ENCODE measurements around the gene SLC30A10. TPM values are rescaled to one million over a fixed set of nuclear protein-coding genes. Genes with fewer than 3 reads are reported as not detected.

The SLC30A10 gene
- total and polyA plus RNA-seq, 10 of the 15 experiments (the other 5 are each of a cell fraction or from before 2014, with no cell fraction given): not detected

DNA sequence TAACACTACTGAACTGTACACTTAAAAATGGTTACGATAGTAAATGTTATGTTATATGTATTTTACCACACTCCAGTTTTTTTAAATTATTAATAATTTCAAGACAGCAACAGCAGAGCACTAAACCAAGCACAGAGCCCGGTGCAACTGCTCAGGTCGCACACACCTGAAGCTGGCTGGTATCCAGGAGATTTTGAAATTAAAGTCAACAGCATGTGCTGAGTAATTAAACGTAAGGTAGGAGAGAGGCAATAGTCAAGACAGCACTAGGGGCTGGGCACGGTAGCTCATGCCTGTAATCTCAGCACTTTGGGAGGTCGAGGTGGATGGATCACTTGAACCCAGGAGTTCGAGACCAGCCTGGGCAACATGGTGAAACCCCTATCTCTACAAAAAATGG is 35.1 kb upstream of the SLC30A10 start:
- Histone ChIP-seq H3K79me2 (ENCODE audit: control insufficient read depth, insufficient read depth, low read length) (no peaks in the 10 kb centered on the region), H3K4me3 (no peak overlapping the region), H3K4me1 (ENCODE audit: control insufficient read depth, insufficient read depth, low read length) (no peaks in the 10 kb centered on the region), H3K9me3 (replicated peaks; ENCODE audit: control insufficient read depth, insufficient read depth, low read length) (no peaks in the 10 kb centered on the region), H3K36me3 (ENCODE audit: control insufficient read depth in 2 of 2, insufficient read depth in 2 of 2, low read length in 1 of 2) (peaks cover 0 to under 1% of the 10 kb centered on the region in 2 experiments; a peak in 1 of 4 replicates), H2AFZ (ENCODE audit: control insufficient read depth, low read depth, low read length) (no peak overlapping the region), H3K9ac (ENCODE audit: control insufficient read depth, insufficient read depth, low read length) (no peak overlapping the region), H3K27ac (ENCODE audit: control insufficient read depth, insufficient read depth) (no peak overlapping the region), H4K20me1 (ENCODE audit: control insufficient read depth, insufficient read depth) (no peaks in the 10 kb centered on the region), H3K27me3 (replicated peaks in 1 of 2; ENCODE audit: control insufficient read depth in 2 of 2, insufficient read depth in 2 of 2, low read length in 1 of 2) (no peaks in the 10 kb centered on the region), H3K4me2 (ENCODE audit: control insufficient read depth, insufficient read depth) (no peak overlapping the region)
- no peak for DNase-seq (ENCODE audit: low read depth, low spot score)
- 46% methylated on average over 7 of the region's 7 CpGs for WGBS (ENCODE audit: insufficient coverage, insufficient replicate concordance, low lambda C conversion rate, missing lambda C conversion rate)
- ChIA-PET SMC1A (ENCODE audit: uncharacterized antibody, unreplicated experiment) (no interaction called here), RAD21 (ENCODE audit: unreplicated experiment) (no interaction called here), POLR2A (no interaction called here), CTCF (no interaction called here)
- no peak for FAIRE-seq
- TF ChIP-seq YBX1 (IDR thresholded peaks at IDR 0.05) (no peak), BHLHE40 (IDR thresholded peaks at IDR 0.05; ENCODE audit: borderline replicate concordance in 1 of 2, low read depth in 2 of 2, low read length in 1 of 2) (no peak), REST (IDR thresholded peaks at IDR 0.05; ENCODE audit: low read depth, low read length) (no peak), E2F4 (IDR thresholded peaks at IDR 0.05; ENCODE audit: low read depth, low read length) (no peak)
- intact Hi-C loops (cut with micrococcal nuclease; ENCODE audit: unreplicated experiment) (no loop called here), in situ Hi-C loops (cut with MboI) (no loop called here)
- no peak for ATAC-seq
- BruUV-seq (replicated peaks): no TSS peak
